Measurements from ENCODE around the gene TRMT112. TPM values are rescaled to one million over a fixed set of nuclear protein-coding genes. Genes with fewer than 3 reads are reported as not detected.

Gene TRMT112
- total and polyA plus RNA-seq, 4 donors: 52.5 to 137 (median 131) TPM

DNA sequence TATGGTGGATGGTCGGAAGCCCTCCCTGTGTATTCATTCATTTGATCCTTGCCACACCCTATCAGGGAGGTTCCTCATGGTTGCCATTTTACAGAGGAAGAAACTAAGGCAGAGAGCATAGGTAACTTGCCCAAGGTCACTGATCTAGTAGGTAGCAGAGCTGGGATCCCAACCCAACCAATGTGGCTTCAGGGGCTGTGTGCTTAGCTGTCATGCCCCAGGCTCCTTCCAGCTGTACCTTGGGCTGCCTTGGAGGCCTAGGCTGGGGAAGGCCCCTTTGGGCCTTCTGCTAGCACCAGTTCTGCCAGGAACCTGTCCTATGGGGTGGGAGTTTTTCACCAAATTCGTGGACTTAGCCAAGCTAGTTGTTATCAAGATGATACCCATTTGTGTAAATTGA lies 41.5 kb downstream of the TRMT112 start (continued):
- TF ChIP-seq, protein P1, sequence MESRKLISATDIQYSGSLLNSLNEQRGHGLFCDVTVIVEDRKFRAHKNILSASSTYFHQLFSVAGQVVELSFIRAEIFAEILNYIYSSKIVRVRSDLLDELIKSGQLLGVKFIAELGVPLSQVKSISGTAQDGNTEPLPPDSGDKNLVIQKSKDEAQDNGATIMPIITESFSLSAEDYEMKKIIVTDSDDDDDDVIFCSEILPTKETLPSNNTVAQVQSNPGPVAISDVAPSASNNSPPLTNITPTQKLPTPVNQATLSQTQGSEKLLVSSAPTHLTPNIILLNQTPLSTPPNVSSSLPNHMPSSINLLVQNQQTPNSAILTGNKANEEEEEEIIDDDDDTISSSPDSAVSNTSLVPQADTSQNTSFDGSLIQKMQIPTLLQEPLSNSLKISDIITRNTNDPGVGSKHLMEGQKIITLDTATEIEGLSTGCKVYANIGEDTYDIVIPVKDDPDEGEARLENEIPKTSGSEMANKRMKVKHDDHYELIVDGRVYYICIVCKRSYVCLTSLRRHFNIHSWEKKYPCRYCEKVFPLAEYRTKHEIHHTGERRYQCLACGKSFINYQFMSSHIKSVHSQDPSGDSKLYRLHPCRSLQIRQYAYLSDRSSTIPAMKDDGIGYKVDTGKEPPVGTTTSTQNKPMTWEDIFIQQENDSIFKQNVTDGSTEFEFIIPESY (IDR thresholded peaks at IDR 0.05): no peak
- no peak for TF ChIP-seq YY1 (IDR thresholded peaks at IDR 0.05)

- no peak overlapping the region for H3K27ac ChIP-seq (ENCODE audit: low read depth in 1 of 2, low read length in 2 of 2)
Observed at GRCh38 chr11:64275031-64275800, 42.1 kb downstream of the TRMT112 start.

DNA sequence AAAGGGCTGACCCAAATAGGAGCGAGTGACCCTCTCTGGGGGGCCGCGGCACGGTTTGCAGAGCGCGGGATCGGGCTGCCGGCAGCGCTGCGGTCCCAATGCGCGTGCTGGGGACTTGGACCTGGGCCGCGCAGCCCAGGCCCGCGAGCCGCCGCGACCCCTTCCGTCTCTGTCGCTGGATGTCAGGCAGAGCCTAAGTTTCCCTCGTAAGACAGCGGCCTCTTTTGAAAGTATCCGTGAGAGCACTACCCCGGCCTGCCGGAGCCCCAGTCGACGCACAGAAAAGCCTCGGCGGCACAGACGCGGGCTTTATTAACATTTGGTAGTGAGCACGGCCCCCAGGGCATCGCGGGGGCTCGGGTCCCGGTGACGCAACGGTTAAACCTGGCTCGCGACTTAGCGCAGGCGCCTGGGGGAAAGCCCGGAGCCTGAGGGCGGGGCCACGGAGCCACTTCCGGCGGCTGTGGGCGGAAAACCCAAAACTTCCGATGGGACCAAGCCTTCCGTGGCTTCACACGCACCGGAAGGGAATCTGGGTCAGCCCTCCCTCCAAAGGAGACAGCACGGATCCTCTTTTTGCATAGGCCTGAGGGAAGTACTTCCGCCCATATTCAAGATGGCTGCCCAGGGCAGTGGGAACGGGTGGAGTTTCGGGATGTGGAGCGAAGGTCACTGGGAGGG lies 47.7 kb downstream of the TRMT112 start:
- Histone ChIP-seq H3K9ac (ENCODE audit: low read depth in 1 of 2, low read length in 2 of 2) (peak overlapping the region; percentile 64 to 95), H3K4me3 (ENCODE audit: low read depth in 1 of 3, low read length in 3 of 3) (peak overlapping the region; percentile 71 to 97 (median 96)), H3K9me3 (ENCODE audit: control insufficient read depth in 4 of 4, low read length in 3 of 4) (no peaks in the 10 kb centered on the region), H3K27me3 (ENCODE audit: control insufficient read depth in 4 of 4, insufficient read depth in 4 of 4, low read length in 3 of 4) (no peaks in the 10 kb centered on the region), H3K36me3 (ENCODE audit: control insufficient read depth in 4 of 4, insufficient read depth in 3 of 4, low read depth in 1 of 4, low read length in 3 of 4) (peaks cover 0 to 7% (median 2%) of the 10 kb centered on the region in 4 donors), H3K4me1 (ENCODE audit: control insufficient read depth in 4 of 4, insufficient read depth in 4 of 4, low read length in 3 of 4) (peaks cover 11 to 40% (median 27%) of the 10 kb centered on the region in 4 donors), H3K27ac (ENCODE audit: low read depth in 1 of 2, low read length in 2 of 2) (peak overlapping the region; percentile 98 to 99)
- DNase-seq (ENCODE audit: low spot score): peak; percentile 94
- under 1% methylated on average over 58 of the region's 58 CpGs for WGBS
- TF ChIP-seq FOXA2 (IDR thresholded peaks at IDR 0.05) (no peak), JUND (IDR thresholded peaks at IDR 0.05) (peak; percentile 34 to 80), YY1 (IDR thresholded peaks at IDR 0.05) (peak; percentile 100), GABPA (IDR thresholded peaks at IDR 0.05 in 1 of 2, conservative IDR thresholded peaks at IDR 0.05 in 1 of 2) (peak; percentile 97 to 99), HNF4A (conservative IDR thresholded peaks at IDR 0.05) (peak; percentile 50 to 53), EGR1 (IDR thresholded peaks at IDR 0.05; ENCODE audit: low read depth in 2 of 2) (peak; percentile 90 to 91), TAF1 (conservative IDR thresholded peaks at IDR 0.05) (no peak), RXRA (IDR thresholded peaks at IDR 0.05) (peak; percentile 92 to 96), ATF3 (IDR thresholded peaks at IDR 0.05) (peak; percentile 72), NR2F2 (IDR thresholded peaks at IDR 0.05) (peak; percentile 93), HNF4G (IDR thresholded peaks at IDR 0.05) (no peak), FOXA1 (IDR thresholded peaks at IDR 0.05) (peak; percentile 72), RAD21 (IDR thresholded peaks at IDR 0.05) (peak; percentile 15 to 36), SP1 (IDR thresholded peaks at IDR 0.05) (peak; percentile 98)
- TF ChIP-seq, protein P2, sequence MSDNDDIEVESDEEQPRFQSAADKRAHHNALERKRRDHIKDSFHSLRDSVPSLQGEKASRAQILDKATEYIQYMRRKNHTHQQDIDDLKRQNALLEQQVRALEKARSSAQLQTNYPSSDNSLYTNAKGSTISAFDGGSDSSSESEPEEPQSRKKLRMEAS (IDR thresholded peaks at IDR 0.05): peak; percentile 93
- TF ChIP-seq, protein P1 (IDR thresholded peaks at IDR 0.05): peak; percentile 93
- TF ChIP-seq, protein P3, sequence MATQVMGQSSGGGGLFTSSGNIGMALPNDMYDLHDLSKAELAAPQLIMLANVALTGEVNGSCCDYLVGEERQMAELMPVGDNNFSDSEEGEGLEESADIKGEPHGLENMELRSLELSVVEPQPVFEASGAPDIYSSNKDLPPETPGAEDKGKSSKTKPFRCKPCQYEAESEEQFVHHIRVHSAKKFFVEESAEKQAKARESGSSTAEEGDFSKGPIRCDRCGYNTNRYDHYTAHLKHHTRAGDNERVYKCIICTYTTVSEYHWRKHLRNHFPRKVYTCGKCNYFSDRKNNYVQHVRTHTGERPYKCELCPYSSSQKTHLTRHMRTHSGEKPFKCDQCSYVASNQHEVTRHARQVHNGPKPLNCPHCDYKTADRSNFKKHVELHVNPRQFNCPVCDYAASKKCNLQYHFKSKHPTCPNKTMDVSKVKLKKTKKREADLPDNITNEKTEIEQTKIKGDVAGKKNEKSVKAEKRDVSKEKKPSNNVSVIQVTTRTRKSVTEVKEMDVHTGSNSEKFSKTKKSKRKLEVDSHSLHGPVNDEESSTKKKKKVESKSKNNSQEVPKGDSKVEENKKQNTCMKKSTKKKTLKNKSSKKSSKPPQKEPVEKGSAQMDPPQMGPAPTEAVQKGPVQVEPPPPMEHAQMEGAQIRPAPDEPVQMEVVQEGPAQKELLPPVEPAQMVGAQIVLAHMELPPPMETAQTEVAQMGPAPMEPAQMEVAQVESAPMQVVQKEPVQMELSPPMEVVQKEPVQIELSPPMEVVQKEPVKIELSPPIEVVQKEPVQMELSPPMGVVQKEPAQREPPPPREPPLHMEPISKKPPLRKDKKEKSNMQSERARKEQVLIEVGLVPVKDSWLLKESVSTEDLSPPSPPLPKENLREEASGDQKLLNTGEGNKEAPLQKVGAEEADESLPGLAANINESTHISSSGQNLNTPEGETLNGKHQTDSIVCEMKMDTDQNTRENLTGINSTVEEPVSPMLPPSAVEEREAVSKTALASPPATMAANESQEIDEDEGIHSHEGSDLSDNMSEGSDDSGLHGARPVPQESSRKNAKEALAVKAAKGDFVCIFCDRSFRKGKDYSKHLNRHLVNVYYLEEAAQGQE (IDR thresholded peaks at IDR 0.05): peak; percentile 87
- TF ChIP-seq, protein P4, sequence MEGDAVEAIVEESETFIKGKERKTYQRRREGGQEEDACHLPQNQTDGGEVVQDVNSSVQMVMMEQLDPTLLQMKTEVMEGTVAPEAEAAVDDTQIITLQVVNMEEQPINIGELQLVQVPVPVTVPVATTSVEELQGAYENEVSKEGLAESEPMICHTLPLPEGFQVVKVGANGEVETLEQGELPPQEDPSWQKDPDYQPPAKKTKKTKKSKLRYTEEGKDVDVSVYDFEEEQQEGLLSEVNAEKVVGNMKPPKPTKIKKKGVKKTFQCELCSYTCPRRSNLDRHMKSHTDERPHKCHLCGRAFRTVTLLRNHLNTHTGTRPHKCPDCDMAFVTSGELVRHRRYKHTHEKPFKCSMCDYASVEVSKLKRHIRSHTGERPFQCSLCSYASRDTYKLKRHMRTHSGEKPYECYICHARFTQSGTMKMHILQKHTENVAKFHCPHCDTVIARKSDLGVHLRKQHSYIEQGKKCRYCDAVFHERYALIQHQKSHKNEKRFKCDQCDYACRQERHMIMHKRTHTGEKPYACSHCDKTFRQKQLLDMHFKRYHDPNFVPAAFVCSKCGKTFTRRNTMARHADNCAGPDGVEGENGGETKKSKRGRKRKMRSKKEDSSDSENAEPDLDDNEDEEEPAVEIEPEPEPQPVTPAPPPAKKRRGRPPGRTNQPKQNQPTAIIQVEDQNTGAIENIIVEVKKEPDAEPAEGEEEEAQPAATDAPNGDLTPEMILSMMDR (IDR thresholded peaks at IDR 0.05; ENCODE audit: low read depth, low read length, missing input control): no peak

More at GRCh38 chr11:64275031-64275800, 42.1 kb downstream of the TRMT112 start:
- H3K4me3 ChIP-seq (ENCODE audit: low read depth in 1 of 3, low read length in 3 of 3): no peak overlapping the region
- 95% methylated on average over 15 of the region's 15 CpGs for WGBS
- no peak overlapping the region for H3K9ac ChIP-seq (ENCODE audit: low read depth in 1 of 2, low read length in 2 of 2)
- no peaks in the 10 kb centered on the region for H3K27me3 ChIP-seq (ENCODE audit: control insufficient read depth in 4 of 4, insufficient read depth in 4 of 4, low read length in 3 of 4)
- H3K9me3 ChIP-seq (ENCODE audit: control insufficient read depth in 4 of 4, low read length in 3 of 4): no peaks in the 10 kb centered on the region
- peaks cover 0 to 21% (median 7%) of the 10 kb centered on the region in 4 donors for H3K36me3 ChIP-seq (ENCODE audit: control insufficient read depth in 4 of 4, insufficient read depth in 3 of 4, low read depth in 1 of 4, low read length in 3 of 4)
- no peak for DNase-seq (ENCODE audit: low spot score)
- no peak for TF ChIP-seq SP1 (IDR thresholded peaks at IDR 0.05)
- peaks cover 6 to 23% (median 13%) of the 10 kb centered on the region in 4 donors for H3K4me1 ChIP-seq (ENCODE audit: control insufficient read depth in 4 of 4, insufficient read depth in 4 of 4, low read length in 3 of 4)

Measured in liver (tissue), 9 donors.